H1 (cell line): Measurements from ENCODE around the gene DYRK1A. TPM values are rescaled to one million over a fixed set of nuclear protein-coding genes. Genes with fewer than 3 reads are reported as not detected.

Source experiments
- CTCF ChIA-PET: fragments of 300-600 bp; sonication (Branson Sonifier 250); formaldehyde crosslinking; loops from one replicate; lab custom pipeline; 2021; ENCODE audit not compliant: partially characterized antibody; lab: Charles Lee
- POLR2A ChIA-PET: fragments of 300-600 bp; sonication (Branson Sonifier 250); formaldehyde crosslinking; loops from one replicate; lab custom pipeline; 2021; ENCODE audit warnings: inconsistent platforms; ENCODE audit not compliant: partially characterized antibody; lab: Charles Lee
- DNase-seq, 2 experiments: peaks; one replicate each; pipeline versions ENCODE4 v3.0.0 to v3.0.0-alpha.2; 2010 to 2022; ENCODE audit warnings: low spot score in 2 of 2, low read depth in 1 of 2, mixed read lengths in 1 of 2
- FAIRE-seq: peaks from 2 replicates; lab custom pipeline; 2011; peaks lifted over from hg19 to GRCh38; lab: Jason Lieb, UNC
- H2AFZ ChIP-seq: 2 replicates; pipeline ENCODE4 v1.8.1; 2012; ENCODE audit warnings: low read length, inconsistent platforms
- H2AK5ac ChIP-seq: 2 replicates; pipeline ENCODE4 v1.6.1; 2013; ENCODE audit warnings: low read depth, low read length
- H2BK120ac ChIP-seq: replicated peaks from 2 replicates; pipeline ENCODE3; 2013; ENCODE audit warnings: low read depth, low read length, inconsistent platforms
- H2BK12ac ChIP-seq: 2 replicates; pipeline ENCODE4 v1.6.1; 2013; ENCODE audit warnings: low read depth, low read length
- H2BK15ac ChIP-seq: 2 replicates; pipeline ENCODE4 v1.6.1; 2013; ENCODE audit warnings: low read length
- H2BK20ac ChIP-seq: 2 replicates; pipeline ENCODE4 v1.6.1; 2013; ENCODE audit warnings: low read length
- H2BK5ac ChIP-seq: 2 replicates; pipeline ENCODE4 v1.6.1; 2013; ENCODE audit warnings: low read depth, low read length
- H3K14ac ChIP-seq: 2 replicates; pipeline ENCODE4 v1.6.1; 2013; ENCODE audit warnings: inconsistent platforms; ENCODE audit not compliant: insufficient read length
- H3K18ac ChIP-seq: 2 replicates; pipeline ENCODE4 v1.6.1; 2013; ENCODE audit warnings: low read length; ENCODE audit errors: extremely low read depth
- H3K23ac ChIP-seq: 2 replicates; pipeline ENCODE4 v1.6.1; 2013; ENCODE audit warnings: inconsistent platforms; ENCODE audit not compliant: insufficient read length
- H3K23me2 ChIP-seq: 2 replicates; pipeline ENCODE4 v1.6.1; 2013; ENCODE audit warnings: low read depth, low read length
- H3K27ac ChIP-seq: 2 replicates; pipeline ENCODE4 v1.6.1; 2011; ENCODE audit warnings: low read depth, low read length, inconsistent platforms
- H3K27me3 ChIP-seq, 4 experiments: replicated peaks in 1 of 4; 1 replicate in 1 of 4; 2 replicates in 3 of 4; pipeline versions ENCODE4 v1.6.1 to v1.8.1; 2011 to 2013; ENCODE audit warnings: low read length in 3 of 4, mild to moderate bottlenecking in 3 of 4, inconsistent platforms in 2 of 4, mixed read lengths in 2 of 4, moderate library complexity in 1 of 4; ENCODE audit not compliant: control insufficient read depth in 3 of 4, insufficient read depth in 3 of 4; ENCODE audit errors: extremely low read depth in 1 of 4
- H3K36me3 ChIP-seq, 4 experiments: 2 replicates each; pipeline versions ENCODE4 v1.6.1 to v1.8.1; 2011 to 2013; ENCODE audit warnings: mild to moderate bottlenecking in 4 of 4, low read length in 3 of 4, moderate library complexity in 2 of 4, control low read depth in 1 of 4, inconsistent platforms in 1 of 4; ENCODE audit not compliant: insufficient read depth in 4 of 4, control insufficient read depth in 2 of 4
- H3K4ac ChIP-seq: replicated peaks from 2 replicates; pipeline ENCODE3; 2013; ENCODE audit warnings: low read length, low read depth, mixed read lengths, inconsistent platforms; ENCODE audit not compliant: insufficient read length
- H3K4me1 ChIP-seq, 4 experiments: replicated peaks in 1 of 4; 1 replicate in 1 of 4; 2 replicates in 3 of 4; pipeline versions ENCODE4 v1.6.1 to v1.8.1; 2011 to 2013; ENCODE audit warnings: low read length in 3 of 4, inconsistent platforms in 2 of 4, mixed read lengths in 1 of 4; ENCODE audit not compliant: insufficient read depth in 4 of 4, control insufficient read depth in 3 of 4
- H3K4me2 ChIP-seq, 2 experiments: 2 replicates each; pipeline versions ENCODE4 v1.6.1 to v1.8.1; 2011 to 2013; ENCODE audit warnings: low read depth in 2 of 2, low read length in 2 of 2, control low read depth in 1 of 2, inconsistent platforms in 1 of 2, mild to moderate bottlenecking in 1 of 2; ENCODE audit not compliant: insufficient read depth in 1 of 2
- H3K4me3 ChIP-seq, 4 experiments: fragments of 200-600, 300-600 bp in 1 of 4; sonication (generic), shearing (Covaris generic), sonication (Bioruptor Twin) in 1 of 4; 2 replicates each; pipeline versions ENCODE4 v1.5.1 to v1.8.1; 2011 to 2016; ENCODE audit warnings: low read length in 4 of 4, low read depth in 3 of 4, control low read depth in 2 of 4, inconsistent platforms in 2 of 4, mild to moderate bottlenecking in 2 of 4, mixed read lengths in 1 of 4, moderate library complexity in 1 of 4; ENCODE audit not compliant: insufficient read depth in 2 of 4; ENCODE audit errors: extremely low read depth in 1 of 4
- H3K56ac ChIP-seq: replicated peaks from 2 replicates; pipeline ENCODE3; 2013; ENCODE audit warnings: low read depth, mild to moderate bottlenecking, mixed read lengths, low read length, inconsistent platforms; ENCODE audit not compliant: insufficient read length
- H3K79me1 ChIP-seq: 2 replicates; pipeline ENCODE4 v1.6.1; 2013; ENCODE audit warnings: low read depth, low read length, control low read depth
- H3K79me2 ChIP-seq, 2 experiments: 2 replicates each; pipeline versions ENCODE4 v1.6.1 to v1.8.1; 2012 to 2013; ENCODE audit warnings: low read length in 2 of 2, mild to moderate bottlenecking in 2 of 2, inconsistent platforms in 1 of 2; ENCODE audit not compliant: insufficient read depth in 2 of 2, control insufficient read depth in 1 of 2
- H3K9ac ChIP-seq, 4 experiments: replicated peaks in 1 of 4; 1 replicate in 1 of 4; 2 replicates in 3 of 4; pipeline versions ENCODE4 v1.6.1 to v1.8.1; 2011 to 2013; ENCODE audit warnings: low read depth in 3 of 4, low read length in 3 of 4, control low read depth in 2 of 4, mild to moderate bottlenecking in 2 of 4, moderate library complexity in 2 of 4, inconsistent platforms in 1 of 4; ENCODE audit errors: extremely low read depth in 1 of 4
- H3K9me3 ChIP-seq, 2 experiments: 2 replicates each; pipeline versions ENCODE4 v1.6.1 to v1.8.1; 2012 to 2013; ENCODE audit warnings: mild to moderate bottlenecking in 2 of 2, moderate library complexity in 2 of 2, control low read depth in 1 of 2, inconsistent platforms in 1 of 2, low read depth in 1 of 2, low read length in 1 of 2, mixed read lengths in 1 of 2; ENCODE audit not compliant: insufficient read depth in 2 of 2
- H4K20me1 ChIP-seq, 2 experiments: replicated peaks in 1 of 2; 2 replicates each; pipeline versions ENCODE3 to v1.8.1; 2011 to 2013; ENCODE audit warnings: inconsistent platforms in 2 of 2, low read length in 2 of 2, mild to moderate bottlenecking in 1 of 2; ENCODE audit not compliant: insufficient read depth in 2 of 2, control insufficient read depth in 1 of 2
- H4K5ac ChIP-seq: 2 replicates; pipeline ENCODE4 v1.6.1; 2013; ENCODE audit warnings: low read length, low read depth, mixed read lengths, inconsistent platforms; ENCODE audit not compliant: insufficient read length
- H4K8ac ChIP-seq: 2 replicates; pipeline ENCODE4 v1.8.0; 2013; ENCODE audit warnings: mild to moderate bottlenecking, moderate library complexity, low read length, inconsistent platforms; ENCODE audit not compliant: insufficient read depth; ENCODE audit errors: extremely low read depth
- H4K91ac ChIP-seq: replicated peaks from 2 replicates; pipeline ENCODE3; 2013; ENCODE audit warnings: low read length, mixed read lengths, inconsistent platforms; ENCODE audit not compliant: insufficient read length
- CTCF ChIP-seq, 3 experiments: IDR thresholded peaks; 1 replicate in 2 of 3; 2 replicates in 1 of 3; pipeline versions ENCODE4 v1.5.1 to v1.6.1; 2011; ENCODE audit warnings: low read length in 3 of 3, mild to moderate bottlenecking in 3 of 3, inconsistent platforms in 2 of 3, low read depth in 1 of 3, moderate library complexity in 1 of 3; ENCODE audit not compliant: insufficient read depth in 1 of 3; ENCODE audit errors: control extremely low read depth in 1 of 3
- EGR1 ChIP-seq: IDR thresholded peaks from 2 replicates; pipeline ENCODE4 v1.6.1; 2011; ENCODE audit warnings: low read depth, low read length, borderline replicate concordance
- EZH2 ChIP-seq: fragments of 200-600 bp; sonication (generic); IDR thresholded peaks from 2 replicates; pipeline ENCODE4 v1.7.1; 2012; ENCODE audit warnings: low read depth, mild to moderate bottlenecking, moderate library complexity, low read length, inconsistent platforms; ENCODE audit not compliant: severe bottlenecking
- HDAC6 ChIP-seq: IDR thresholded peaks from one replicate; pipeline ENCODE4 v1.7.1; 2012; ENCODE audit warnings: low read depth, mild to moderate bottlenecking, inconsistent platforms, low read length, moderate library complexity
- JUN ChIP-seq: IDR thresholded peaks from 2 replicates; pipeline ENCODE4 v1.6.1; 2011; ENCODE audit warnings: low read depth, mild to moderate bottlenecking, improper control_type of control experiment, low read length
- KDM5A ChIP-seq: fragments of 200-600 bp; IDR thresholded peaks from 2 replicates; pipeline ENCODE4 v1.7.1; 2012; ENCODE audit warnings: mild to moderate bottlenecking, low read length, inconsistent platforms, mixed read lengths
- NRF1 ChIP-seq: IDR thresholded peaks from 2 replicates; pipeline ENCODE4 v1.6.1; 2011; ENCODE audit warnings: mild to moderate bottlenecking, low read depth, low read length, improper control_type of control experiment
- SP1 ChIP-seq: IDR thresholded peaks from 2 replicates; pipeline ENCODE4 v1.6.1; 2011; ENCODE audit warnings: low read depth, low read length
- SUZ12 ChIP-seq: fragments of 200-600 bp; sonication (generic); IDR thresholded peaks from 2 replicates; pipeline ENCODE4 v1.6.1; 2012; ENCODE audit warnings: mild to moderate bottlenecking, inconsistent platforms, low read length, moderate library complexity, mixed read lengths
- TCF12 ChIP-seq: IDR thresholded peaks from 2 replicates; pipeline ENCODE4 v1.6.1; 2011; ENCODE audit warnings: low read depth, mild to moderate bottlenecking, low read length
- YY1 ChIP-seq: IDR thresholded peaks from 2 replicates; pipeline ENCODE4 v1.6.1; 2011; ENCODE audit warnings: low read depth, mild to moderate bottlenecking, low read length
- WGBS, 2 experiments: shearing (Covaris generic) in 1 of 2; methylation state at CpG; one replicate each; pipeline versions ENCODE4 v1.1.6 to v1.1.7; 2013 to 2015; ENCODE audit warnings: low lambda C conversion rate in 2 of 2, mixed read lengths in 2 of 2, inconsistent platforms in 1 of 2, low coverage in 1 of 2, missing lambda C conversion rate in 1 of 2; ENCODE audit not compliant: insufficient replicate concordance in 2 of 2, insufficient coverage in 1 of 2, insufficient read length in 1 of 2; ENCODE audit errors: extremely low coverage in 1 of 2, missing lambda C conversion rate in 1 of 2; 5-methylcytosine and 5-hydroxymethylcytosine counted together
- polyA plus RNA-seq, 7 experiments: library from polyadenylated mRNA; depleted of rRNA in 3 of 7; stranded (reverse) in 5 of 7; unstranded in 2 of 7; fragments of >200 nt in 5 of 7; fragments of 200-250 nt in 2 of 7; gene quantifications; 1 replicate in 5 of 7; 2 replicates in 1 of 7; 4 replicates in 1 of 7; pipeline versions ENCODE4 v1.2.1 to v1.2.3, GENCODE V29; 2011 to 2013; ENCODE audit warnings: missing spikeins in 2 of 7, mixed read lengths in 2 of 7
- total RNA-seq: library from RNA; stranded (reverse); fragmentation: NEBNext Ultra II Directional; extraction: Animal tissue kit (Norgen Biotek cat#: 25700); gene quantifications from 2 replicates; pipeline ENCODE4 v1.2.1, GENCODE V29; 2021
- TF ChIP-seq, protein P1 (sequence below): IDR thresholded peaks from 2 replicates; pipeline ENCODE4 v1.6.1; 2012; ENCODE audit warnings: inconsistent platforms

DYRK1A gene
- total and polyA plus RNA-seq, 2 of the 8 experiments (the other 6 are each of a cell fraction or from before 2014, with no cell fraction given), result 61.1 to 62.2 TPM

GRCh38 chr21:37425684-37426083 is 59.1 kb downstream of the DYRK1A start:
- Histone ChIP-seq H4K20me1 (peaks cover 5 to 18% of the 10 kb centered on the region in 2 experiments), H3K56ac (no peak overlapping the region), H2AFZ (no peak overlapping the region), H3K36me3 (peaks cover 0 to 27% (median 3%) of the 10 kb centered on the region in 4 experiments; a peak in 4 of 8 replicates), H3K23ac (no peak overlapping the region), H3K23me2 (no peaks in the 10 kb centered on the region), H3K27me3 (no peaks in the 10 kb centered on the region), H3K27ac (no peak overlapping the region), H2BK15ac (no peak overlapping the region), H2BK20ac (no peak overlapping the region), H4K91ac (no peak overlapping the region), H3K9ac (no peak overlapping the region), H3K79me2 (peaks cover 6 to 97% of the 10 kb centered on the region in 2 experiments; a peak in 3 of 4 replicates), H4K8ac (no peak overlapping the region), H3K14ac (no peak overlapping the region), H2BK12ac (no peak overlapping the region), H3K4me1 (peaks cover 2 to 11% (median 6%) of the 10 kb centered on the region in 4 experiments; a peak in 4 of 7 replicates), H3K9me3 (peaks cover 0 to 5% of the 10 kb centered on the region in 2 experiments; a peak in 1 of 4 replicates), H3K4me2 (no peak overlapping the region), H3K18ac (no peak overlapping the region), H3K4me3 (no peak overlapping the region), H4K5ac (no peak overlapping the region), H3K79me1 (peaks cover 8% of the 10 kb centered on the region), H2AK5ac (no peak overlapping the region), H3K4ac (no peak overlapping the region), H2BK120ac (no peak overlapping the region), H2BK5ac (no peak overlapping the region)
- FAIRE-seq, result no peak
- CTCF ChIA-PET, result interaction anchor here (0.7 kb wide), 1 partner anchor 254 kb away, joined by 3 read pairs; no protein-coding TSS in a partner anchor
- WGBS, 2 experiments, result 94% methylated on average over 2 of the region's 2 CpGs; no CpG with 5 or more reads in 1 of the 2 experiments
- TF ChIP-seq HDAC6 (no peak), CTCF (IDR thresholded peaks at IDR 0.05; ENCODE audit: control extremely low read depth in 1 of 3, insufficient read depth in 1 of 3, low read depth in 1 of 3, low read length in 3 of 3) (no peak), SP1 (no peak), KDM5A (no peak), TCF12 (no peak), YY1 (no peak), SUZ12 (no peak), EZH2 (no peak), EGR1 (no peak), NRF1 (no peak), JUN (no peak)
- TF ChIP-seq, protein P1, sequence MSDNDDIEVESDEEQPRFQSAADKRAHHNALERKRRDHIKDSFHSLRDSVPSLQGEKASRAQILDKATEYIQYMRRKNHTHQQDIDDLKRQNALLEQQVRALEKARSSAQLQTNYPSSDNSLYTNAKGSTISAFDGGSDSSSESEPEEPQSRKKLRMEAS, result no peak
- no peak for DNase-seq
- POLR2A ChIA-PET, result interaction anchor here (1.7 kb wide), 1 partner anchor 9 kb away, joined by 3 read pairs; no protein-coding TSS in a partner anchor
